ENCODE data around the gene MORF4L2.
"Not testable (repeated sequence)": the region's sequence is repeated elsewhere in the genome, so short reads cannot be mapped to it uniquely, and the experiment has no call there.

DNA sequence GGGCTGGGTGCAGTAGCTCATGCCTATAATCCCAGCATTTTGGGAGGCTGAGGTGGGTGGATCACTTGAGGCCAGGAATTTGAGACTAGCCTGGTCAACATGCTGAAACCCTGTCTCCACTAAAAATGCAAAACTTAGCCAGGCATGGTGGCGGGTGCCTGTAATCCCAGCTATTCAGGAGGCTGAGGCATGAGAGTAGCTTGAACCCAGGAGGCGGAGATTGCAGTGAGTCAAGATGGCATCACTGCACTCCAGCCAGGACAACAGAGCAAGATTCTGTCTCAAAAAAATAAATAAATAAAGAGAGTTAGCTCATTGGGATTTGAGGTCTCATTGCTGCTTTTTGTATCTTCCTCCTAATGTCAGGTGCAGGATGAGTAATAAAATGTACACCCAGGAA lies 29.4 kb downstream of the MORF4L2 start:
- not testable (repeated sequence) for TF ChIP-seq POLR2A (IDR thresholded peaks at IDR 0.05)
- TF ChIP-seq, protein P1, sequence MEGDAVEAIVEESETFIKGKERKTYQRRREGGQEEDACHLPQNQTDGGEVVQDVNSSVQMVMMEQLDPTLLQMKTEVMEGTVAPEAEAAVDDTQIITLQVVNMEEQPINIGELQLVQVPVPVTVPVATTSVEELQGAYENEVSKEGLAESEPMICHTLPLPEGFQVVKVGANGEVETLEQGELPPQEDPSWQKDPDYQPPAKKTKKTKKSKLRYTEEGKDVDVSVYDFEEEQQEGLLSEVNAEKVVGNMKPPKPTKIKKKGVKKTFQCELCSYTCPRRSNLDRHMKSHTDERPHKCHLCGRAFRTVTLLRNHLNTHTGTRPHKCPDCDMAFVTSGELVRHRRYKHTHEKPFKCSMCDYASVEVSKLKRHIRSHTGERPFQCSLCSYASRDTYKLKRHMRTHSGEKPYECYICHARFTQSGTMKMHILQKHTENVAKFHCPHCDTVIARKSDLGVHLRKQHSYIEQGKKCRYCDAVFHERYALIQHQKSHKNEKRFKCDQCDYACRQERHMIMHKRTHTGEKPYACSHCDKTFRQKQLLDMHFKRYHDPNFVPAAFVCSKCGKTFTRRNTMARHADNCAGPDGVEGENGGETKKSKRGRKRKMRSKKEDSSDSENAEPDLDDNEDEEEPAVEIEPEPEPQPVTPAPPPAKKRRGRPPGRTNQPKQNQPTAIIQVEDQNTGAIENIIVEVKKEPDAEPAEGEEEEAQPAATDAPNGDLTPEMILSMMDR (IDR thresholded peaks at IDR 0.05) = not testable (repeated sequence)

Measured in uterus (tissue), 2 donors.